Measurements from ENCODE around the gene ZNF48.

The ZNF48 gene

DNA sequence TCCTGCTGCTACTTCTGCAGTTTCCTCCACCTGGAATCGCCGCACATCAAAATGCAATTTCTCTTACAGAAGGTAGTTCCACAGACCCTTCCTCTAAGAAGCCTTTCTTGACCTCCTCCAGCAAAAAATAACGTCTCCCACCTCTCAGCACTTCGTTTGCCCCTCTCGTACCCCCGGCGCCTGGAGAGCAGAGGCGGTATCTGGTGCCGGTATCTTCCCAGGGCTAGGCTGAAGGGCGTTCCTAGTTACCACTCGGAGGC lies 34.1 kb downstream of the ZNF48 start:
- no peak for DNase-seq (ENCODE audit: low read depth)
- peak overlapping the region; percentile 86 for H3K4me3 ChIP-seq (ENCODE audit: control insufficient read depth, low read depth, low read length)
- TF ChIP-seq CTCF (conservative IDR thresholded peaks at IDR 0.05; ENCODE audit: control insufficient read depth, insufficient read depth, low read depth, low read length), result no peak

- peak within 1 kb of the TSS; percentile 86 for H3K4me3 ChIP-seq (ENCODE audit: control insufficient read depth, low read depth, low read length)
- DNase-seq (ENCODE audit: low read depth), result peak; percentile 97
- peak; percentile 63 for TF ChIP-seq CTCF (conservative IDR thresholded peaks at IDR 0.05; ENCODE audit: control insufficient read depth, insufficient read depth, low read depth, low read length)
Measured at GRCh38 chr16:30429678-30430427, 34.6 kb downstream of the ZNF48 start, which contains the start of gene DCTPP1. DCTPP1 (minus strand) TSS chr16:30430030; CDS start chr16:30429980, 50 bp downstream.

GRCh38 chr16:30430428-30430970 lies 35.3 kb downstream of the ZNF48 start:
- peak overlapping the region; percentile 86 for H3K4me3 ChIP-seq (ENCODE audit: control insufficient read depth, low read depth, low read length)
- peak; percentile 20 for DNase-seq (ENCODE audit: low read depth)
- no peak for TF ChIP-seq CTCF (conservative IDR thresholded peaks at IDR 0.05; ENCODE audit: control insufficient read depth, insufficient read depth, low read depth, low read length)

GRCh38 chr16:30434852-30435251 lies 39.6 kb downstream of the ZNF48 start:
- no peak overlapping the region for H3K4me3 ChIP-seq (ENCODE audit: control insufficient read depth, low read depth, low read length)
- no peak for TF ChIP-seq CTCF (conservative IDR thresholded peaks at IDR 0.05; ENCODE audit: control insufficient read depth, insufficient read depth, low read depth, low read length)
- no peak for DNase-seq (ENCODE audit: low read depth)

GRCh38 chr16:30437511-30438046 lies 42.4 kb downstream of the ZNF48 start:
- TF ChIP-seq CTCF (conservative IDR thresholded peaks at IDR 0.05; ENCODE audit: control insufficient read depth, insufficient read depth, low read depth, low read length), result no peak
- DNase-seq (ENCODE audit: low read depth), result no peak
- no peak overlapping the region for H3K4me3 ChIP-seq (ENCODE audit: control insufficient read depth, low read depth, low read length)

DNA sequence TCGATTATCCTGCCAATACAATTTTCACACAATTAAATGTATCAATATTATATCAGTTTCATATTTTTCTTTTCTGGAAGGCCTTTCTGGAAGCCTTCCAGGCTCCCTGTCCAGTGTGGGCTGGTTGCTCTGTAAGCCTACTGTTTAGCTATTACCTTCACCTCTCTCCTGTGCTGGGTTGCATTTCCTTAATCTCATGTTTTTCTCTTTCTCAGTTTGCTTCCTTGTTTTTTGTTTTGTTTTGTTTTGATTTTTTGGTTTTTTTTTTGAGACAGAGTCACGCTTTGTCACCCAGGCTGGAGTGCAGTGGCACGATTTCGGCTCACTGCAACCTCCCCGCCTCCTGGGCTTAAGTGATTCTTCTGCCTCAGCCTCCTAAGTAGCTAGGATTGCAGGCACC lies 43.6 kb downstream of the ZNF48 start:
- H3K4me3 ChIP-seq (ENCODE audit: control insufficient read depth, low read depth, low read length), result no peak overlapping the region
- TF ChIP-seq CTCF (conservative IDR thresholded peaks at IDR 0.05; ENCODE audit: control insufficient read depth, insufficient read depth, low read depth, low read length), result no peak
- no peak for DNase-seq (ENCODE audit: low read depth)

Measured in fibroblast of mammary gland (primary cell).